ENCODE measurements around the gene HEG1. TPM values are rescaled to one million over a fixed set of nuclear protein-coding genes. Genes with fewer than 3 reads are reported as not detected.
A peak's percentile ranks its signal among the peaks of the same experiment; 100 is the strongest.

Gene HEG1
- total RNA-seq, 4 donors from 2014 or later, result 13.9 to 30.8 (median 26.5) TPM

- Histone ChIP-seq H3K27me3 (no peaks in the 10 kb centered on the region), H3K27ac (no peak within 1 kb of the TSS), H3K36me3 (no peaks in the 10 kb centered on the region), H3K4me1 (no peaks in the 10 kb centered on the region), H3K4me3 (no peak within 1 kb of the TSS), H3K9me3 (no peaks in the 10 kb centered on the region)
- no peak for TF ChIP-seq CTCF (IDR thresholded peaks at IDR 0.05)
- TF ChIP-seq POLR2AphosphoS5 (IDR thresholded peaks at IDR 0.05), result no peak
- no peak for TF ChIP-seq EP300 (IDR thresholded peaks at IDR 0.05)
- no peak for TF ChIP-seq POLR2A (IDR thresholded peaks at IDR 0.05)
- 86% methylated on average over 5 of the region's 5 CpGs for WGBS
- no peak for DNase-seq (ENCODE audit: low spot score in 2 of 2)
Measured at GRCh38 chr3:124934577-124934976, 121.2 kb downstream of the HEG1 start, which contains the start of gene MUC13. Gene MUC13 (minus strand): TSS chr3:124934751. CDS start chr3:124934712, 39 bp downstream.

GRCh38 chr3:124928333-124929202, 127.2 kb downstream of the HEG1 start:
- H3K9me3 ChIP-seq, result no peaks in the 10 kb centered on the region
- no peaks in the 10 kb centered on the region for H3K36me3 ChIP-seq
- DNase-seq (ENCODE audit: low spot score in 2 of 2), result peak; percentile 65 to 82
- no peak overlapping the region for H3K4me3 ChIP-seq
- H3K27ac ChIP-seq, result no peak overlapping the region
- TF ChIP-seq CTCF (IDR thresholded peaks at IDR 0.05) (peak; percentile 59 to 63), EP300 (IDR thresholded peaks at IDR 0.05) (no peak)
- WGBS, result 27% methylated on average over 4 of the region's 4 CpGs
- H3K4me1 ChIP-seq, result no peaks in the 10 kb centered on the region
- H3K27me3 ChIP-seq, result no peaks in the 10 kb centered on the region

GRCh38 chr3:124927574-124928045, 128.2 kb downstream of the HEG1 start:
- Histone ChIP-seq H3K27ac (no peak overlapping the region), H3K4me3 (no peak overlapping the region), H3K9me3 (no peaks in the 10 kb centered on the region), H3K36me3 (no peaks in the 10 kb centered on the region), H3K4me1 (no peaks in the 10 kb centered on the region), H3K27me3 (no peaks in the 10 kb centered on the region)
- TF ChIP-seq POLR2A (IDR thresholded peaks at IDR 0.05), result no peak
- TF ChIP-seq EP300 (IDR thresholded peaks at IDR 0.05), result no peak
- TF ChIP-seq CTCF (IDR thresholded peaks at IDR 0.05), result no peak
- no peak for TF ChIP-seq POLR2AphosphoS5 (IDR thresholded peaks at IDR 0.05)
- WGBS, result 96% methylated on average over 2 of the region's 2 CpGs
- no peak for DNase-seq (ENCODE audit: low spot score in 2 of 2)

- Histone ChIP-seq H3K36me3 (no peaks in the 10 kb centered on the region), H3K27me3 (no peaks in the 10 kb centered on the region), H3K4me3 (no peak overlapping the region), H3K9me3 (no peaks in the 10 kb centered on the region), H3K27ac (no peak overlapping the region), H3K4me1 (no peaks in the 10 kb centered on the region)
- no peak for DNase-seq (ENCODE audit: low spot score in 2 of 2)
- 85% methylated on average over 4 of the region's 4 CpGs for WGBS
- TF ChIP-seq EP300 (IDR thresholded peaks at IDR 0.05) (no peak), CTCF (IDR thresholded peaks at IDR 0.05) (no peak), POLR2AphosphoS5 (IDR thresholded peaks at IDR 0.05) (no peak), POLR2A (IDR thresholded peaks at IDR 0.05) (no peak)
Measured at GRCh38 chr3:124926426-124927101, 129.2 kb downstream of the HEG1 start.

- WGBS, result 93% methylated on average over 2 of the region's 2 CpGs
- no peak overlapping the region for H3K4me3 ChIP-seq
- H3K27ac ChIP-seq, result no peak overlapping the region
- DNase-seq (ENCODE audit: low spot score in 2 of 2), result no peak
- no peaks in the 10 kb centered on the region for H3K36me3 ChIP-seq
- no peaks in the 10 kb centered on the region for H3K9me3 ChIP-seq
- no peaks in the 10 kb centered on the region for H3K4me1 ChIP-seq
- H3K27me3 ChIP-seq, result no peaks in the 10 kb centered on the region
- TF ChIP-seq POLR2A (IDR thresholded peaks at IDR 0.05) (no peak), EP300 (IDR thresholded peaks at IDR 0.05) (no peak), POLR2AphosphoS5 (IDR thresholded peaks at IDR 0.05) (no peak), CTCF (IDR thresholded peaks at IDR 0.05) (no peak)
Measured at GRCh38 chr3:124924741-124925140, 131.1 kb downstream of the HEG1 start.
